Keratinocyte (primary cell): ENCODE data around the gene SOCS1. TPM values are rescaled to one million over a fixed set of nuclear protein-coding genes. Genes with fewer than 3 reads are reported as not detected.

Experiments used
- DNase-seq: peaks from one replicate; pipeline ENCODE4 v3.0.0-alpha.2; 2011; ENCODE audit warnings: low read depth, missing footprints, low spot score
- FAIRE-seq: peaks from 2 replicates; lab custom pipeline; 2011; peaks lifted over from hg19 to GRCh38; lab: Jason Lieb, UNC
- H2AFZ ChIP-seq: 2 replicates; pipeline ENCODE4 v1.6.0; 2012; ENCODE audit warnings: low read length, control low read depth, inconsistent platforms; ENCODE audit not compliant: control insufficient read depth
- H3K27ac ChIP-seq: 2 replicates; pipeline ENCODE4 v1.5.1; 2011; ENCODE audit warnings: low read length; ENCODE audit not compliant: control insufficient read depth, insufficient read depth
- H3K27me3 ChIP-seq: 3 replicates; pipeline ENCODE4 v1.6.0; 2011; ENCODE audit warnings: low read length; ENCODE audit not compliant: control insufficient read depth, insufficient read depth; ENCODE audit errors: extremely low read depth
- H3K36me3 ChIP-seq, 2 experiments: 2 replicates in 1 of 2; 3 replicates in 1 of 2; pipeline ENCODE4 v1.5.1; 2011; ENCODE audit warnings: low read length in 2 of 2, mild to moderate bottlenecking in 1 of 2; ENCODE audit not compliant: control insufficient read depth in 2 of 2, insufficient read depth in 2 of 2; ENCODE audit errors: extremely low read depth in 1 of 2
- H3K4me1 ChIP-seq: 3 replicates; pipeline ENCODE4 v1.5.1; 2011; ENCODE audit warnings: low read length; ENCODE audit not compliant: control insufficient read depth, insufficient read depth; ENCODE audit errors: extremely low read depth
- H3K4me2 ChIP-seq: 3 replicates; pipeline ENCODE4 v1.6.0; 2011; ENCODE audit warnings: low read depth, low read length; ENCODE audit not compliant: control insufficient read depth, insufficient read depth; ENCODE audit errors: extremely low read depth
- H3K4me3 ChIP-seq, 3 experiments: fragments of 200-600 bp in 1 of 3; sonication (generic) in 1 of 3; 2 replicates in 2 of 3; 3 replicates in 1 of 3; pipeline ENCODE4 v1.5.1; 2011 to 2016; ENCODE audit warnings: low read length in 3 of 3, mild to moderate bottlenecking in 3 of 3, control low read depth in 2 of 3, inconsistent platforms in 1 of 3, low read depth in 1 of 3, mixed read lengths in 1 of 3, mixed run types in 1 of 3, moderate library complexity in 1 of 3; ENCODE audit not compliant: control insufficient read depth in 2 of 3, insufficient read depth in 2 of 3; ENCODE audit errors: extremely low read depth in 1 of 3
- H3K79me2 ChIP-seq: 2 replicates; pipeline ENCODE4 v1.6.0; 2012; ENCODE audit warnings: low read length; ENCODE audit not compliant: control insufficient read depth, insufficient read depth
- H3K9ac ChIP-seq: 3 replicates; pipeline ENCODE4 v1.6.0; 2011; ENCODE audit warnings: low read length; ENCODE audit not compliant: control insufficient read depth, insufficient read depth; ENCODE audit errors: extremely low read depth
- H3K9me1 ChIP-seq: 3 replicates; pipeline ENCODE4 v1.6.0; 2011; ENCODE audit warnings: low read length; ENCODE audit not compliant: control insufficient read depth, insufficient read depth; ENCODE audit errors: extremely low read depth
- H3K9me3 ChIP-seq: 2 replicates; pipeline ENCODE4 v1.5.1; 2012; ENCODE audit warnings: low read depth, low read length; ENCODE audit not compliant: control insufficient read depth
- H4K20me1 ChIP-seq: 3 replicates; pipeline ENCODE4 v1.6.0; 2011; ENCODE audit warnings: low read length; ENCODE audit not compliant: control insufficient read depth, insufficient read depth; ENCODE audit errors: extremely low read depth
- EZH2 ChIP-seq: IDR thresholded peaks from one replicate; pipeline ENCODE4 v1.6.1; 2012; ENCODE audit warnings: inconsistent platforms, mild to moderate bottlenecking, low read length, moderate library complexity
- dilution Hi-C: fragments of 300-500 bp; cut with MboI; formaldehyde crosslinking; loops from one replicate; pipeline ENCODE4 v1.7.0; 2020; ENCODE audit warnings: low sequenced_read_pairs; ENCODE audit not compliant: extremely low pct_ligation_motif_present
- polyA plus RNA-seq, 5 experiments: library from polyadenylated mRNA; depleted of rRNA in 3 of 5; stranded (reverse) in 3 of 5; stranded (forward) in 1 of 5; unstranded in 1 of 5; fragments of >200 nt; gene quantifications; 1 replicate in 1 of 5; 2 replicates in 3 of 5; 3 replicates in 1 of 5; pipeline versions ENCODE4 v1.2.1 to v1.2.3, GENCODE V29; 2011 to 2012; ENCODE audit warnings: missing spikeins in 2 of 5, low read depth in 1 of 5, low replicate concordance in 1 of 5
- TF ChIP-seq, protein P1 (sequence below), 3 experiments: IDR thresholded peaks in 1 of 3; conservative IDR thresholded peaks in 1 of 3; optimal IDR thresholded peaks in 1 of 3; 2 replicates in 2 of 3; 3 replicates in 1 of 3; pipeline versions ENCODE3 to v1.5.1; 2011; ENCODE audit warnings: low read length in 3 of 3, mild to moderate bottlenecking in 3 of 3, moderate library complexity in 2 of 3, control low read depth in 1 of 3, inconsistent platforms in 1 of 3; ENCODE audit not compliant: insufficient read depth in 2 of 3; ENCODE audit errors: extremely low read depth in 1 of 3

The SOCS1 gene
- polyA plus RNA-seq, 1 donor (not counting 4 experiments of a cell fraction or from before 2014, with no cell fraction given) = 0.98 TPM

GRCh38 chr16:11256661-11257130 lies 692 bp upstream of the SOCS1 start:
- H3K4me2 ChIP-seq = peak overlapping the region; percentile 75
- DNase-seq (no peak), FAIRE-seq (no peak)
- no peaks in the 10 kb centered on the region for H3K9me3 ChIP-seq
- H3K27me3 ChIP-seq = peaks cover 5% of the 10 kb centered on the region
- H3K4me3 ChIP-seq = peak overlapping the region; percentile 70 to 88 (median 79)
- peak overlapping the region; percentile 90 for H3K9ac ChIP-seq
- H3K4me1 ChIP-seq = peaks cover 20% of the 10 kb centered on the region
- H2AFZ ChIP-seq = peak overlapping the region; percentile 86
- H4K20me1 ChIP-seq = no peaks in the 10 kb centered on the region
- H3K36me3 ChIP-seq = no peaks in the 10 kb centered on the region
- H3K79me2 ChIP-seq = peaks cover 19% of the 10 kb centered on the region
- no peaks in the 10 kb centered on the region for H3K9me1 ChIP-seq
- peak overlapping the region; percentile 76 for H3K27ac ChIP-seq
- dilution Hi-C loops = no loop called here
- TF ChIP-seq, protein P1, sequence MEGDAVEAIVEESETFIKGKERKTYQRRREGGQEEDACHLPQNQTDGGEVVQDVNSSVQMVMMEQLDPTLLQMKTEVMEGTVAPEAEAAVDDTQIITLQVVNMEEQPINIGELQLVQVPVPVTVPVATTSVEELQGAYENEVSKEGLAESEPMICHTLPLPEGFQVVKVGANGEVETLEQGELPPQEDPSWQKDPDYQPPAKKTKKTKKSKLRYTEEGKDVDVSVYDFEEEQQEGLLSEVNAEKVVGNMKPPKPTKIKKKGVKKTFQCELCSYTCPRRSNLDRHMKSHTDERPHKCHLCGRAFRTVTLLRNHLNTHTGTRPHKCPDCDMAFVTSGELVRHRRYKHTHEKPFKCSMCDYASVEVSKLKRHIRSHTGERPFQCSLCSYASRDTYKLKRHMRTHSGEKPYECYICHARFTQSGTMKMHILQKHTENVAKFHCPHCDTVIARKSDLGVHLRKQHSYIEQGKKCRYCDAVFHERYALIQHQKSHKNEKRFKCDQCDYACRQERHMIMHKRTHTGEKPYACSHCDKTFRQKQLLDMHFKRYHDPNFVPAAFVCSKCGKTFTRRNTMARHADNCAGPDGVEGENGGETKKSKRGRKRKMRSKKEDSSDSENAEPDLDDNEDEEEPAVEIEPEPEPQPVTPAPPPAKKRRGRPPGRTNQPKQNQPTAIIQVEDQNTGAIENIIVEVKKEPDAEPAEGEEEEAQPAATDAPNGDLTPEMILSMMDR (optimal IDR thresholded peaks at IDR 0.05 in 1 of 3, IDR thresholded peaks at IDR 0.05 in 1 of 3, conservative IDR thresholded peaks at IDR 0.05 in 1 of 3; ENCODE audit: extremely low read depth in 1 of 3, insufficient read depth in 2 of 3, low read length in 3 of 3) = no peak
- no peak for TF ChIP-seq EZH2

DNA sequence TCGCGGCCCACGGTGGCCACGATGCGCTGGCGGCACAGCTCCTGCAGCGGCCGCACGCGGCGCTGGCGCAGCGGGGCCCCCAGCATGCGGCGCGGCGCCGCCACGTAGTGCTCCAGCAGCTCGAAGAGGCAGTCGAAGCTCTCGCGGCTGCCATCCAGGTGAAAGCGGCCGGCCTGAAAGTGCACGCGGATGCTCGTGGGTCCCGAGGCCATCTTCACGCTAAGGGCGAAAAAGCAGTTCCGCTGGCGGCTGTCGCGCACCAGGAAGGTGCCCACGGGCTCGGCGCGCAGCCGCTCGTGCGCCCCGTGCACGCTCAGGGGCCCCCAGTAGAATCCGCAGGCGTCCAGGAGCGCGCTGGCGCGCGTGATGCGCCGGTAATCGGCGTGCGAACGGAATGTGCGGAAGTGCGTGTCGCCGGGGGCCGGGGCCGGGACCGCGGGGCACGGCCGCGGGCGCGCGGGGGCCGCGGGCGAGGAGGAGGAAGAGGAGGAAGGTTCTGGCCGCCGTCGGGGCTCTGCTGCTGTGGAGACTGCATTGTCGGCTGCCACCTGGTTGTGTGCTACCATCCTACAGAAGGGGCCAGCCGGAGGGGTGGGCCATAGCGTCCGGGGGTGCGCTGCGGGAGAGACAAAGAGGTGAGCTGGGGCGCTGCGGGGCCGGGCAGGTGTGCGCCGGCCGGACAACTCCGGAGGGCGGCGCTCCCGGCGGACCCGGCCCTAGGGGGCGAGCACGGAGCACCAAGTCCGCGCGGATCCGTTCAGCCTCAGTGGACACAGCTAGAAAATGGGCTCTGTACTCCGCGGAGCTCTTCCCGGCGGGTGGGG lies 879 bp downstream of the SOCS1 start:
- no peak for TF ChIP-seq EZH2
- TF ChIP-seq, protein P1 (optimal IDR thresholded peaks at IDR 0.05 in 1 of 3, IDR thresholded peaks at IDR 0.05 in 1 of 3, conservative IDR thresholded peaks at IDR 0.05 in 1 of 3; ENCODE audit: extremely low read depth in 1 of 3, insufficient read depth in 2 of 3, low read length in 3 of 3) = peak in 2 of 3 experiments; percentile 2 to 41
- Histone ChIP-seq H4K20me1 (no peaks in the 10 kb centered on the region), H3K9ac (peak overlapping the region; percentile 90), H3K9me3 (no peaks in the 10 kb centered on the region), H3K27me3 (peaks cover 3% of the 10 kb centered on the region), H3K4me2 (peak overlapping the region; percentile 85), H3K4me3 (peak overlapping the region; percentile 68 to 88 (median 70)), H3K4me1 (peaks cover 20% of the 10 kb centered on the region), H2AFZ (peak overlapping the region; percentile 60), H3K36me3 (no peaks in the 10 kb centered on the region), H3K9me1 (no peaks in the 10 kb centered on the region), H3K79me2 (peaks cover 19% of the 10 kb centered on the region), H3K27ac (peak overlapping the region; percentile 40)
- FAIRE-seq = no peak
- dilution Hi-C loops = no loop called here
- DNase-seq = no peak
